ENCODE results near the gene MAN1A1.

The MAN1A1 gene

GRCh38 chr6:119255492-119255891, 94.1 kb downstream of the MAN1A1 start:
- no peak overlapping the region for H3K4me3 Mint-ChIP-seq
- H3K27ac Mint-ChIP-seq: no peak overlapping the region
- DNase-seq (ENCODE audit: low spot score): no peak

DNA sequence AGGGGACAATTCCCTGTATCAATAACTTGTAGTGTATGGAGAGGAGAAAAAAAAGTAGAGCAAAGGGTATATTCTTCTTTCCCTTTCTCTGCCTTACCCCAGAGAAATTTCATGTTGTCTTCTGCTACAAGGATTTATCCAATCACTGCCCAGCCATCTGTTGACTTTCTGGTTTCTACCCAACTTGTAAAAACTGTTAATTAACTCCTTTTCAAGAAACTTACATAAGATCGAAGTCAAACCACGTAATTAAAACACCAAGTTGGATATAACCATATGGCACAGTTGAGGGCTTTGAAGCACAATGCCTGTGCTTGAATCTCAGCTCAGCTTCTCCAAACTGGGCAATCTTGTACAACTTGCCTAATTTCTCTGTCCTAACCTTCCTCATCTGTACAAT, 99.5 kb downstream of the MAN1A1 start:
- no peak overlapping the region for H3K27ac Mint-ChIP-seq
- no peaks in the 10 kb centered on the region for H3K9me3 Mint-ChIP-seq
- H3K4me1 Mint-ChIP-seq (ENCODE audit: low read depth): peaks cover 4% of the 10 kb centered on the region
- no peaks in the 10 kb centered on the region for H3K27me3 Mint-ChIP-seq (ENCODE audit: low read depth)
- no peak for DNase-seq (ENCODE audit: low spot score)
- no peak overlapping the region for H3K4me3 Mint-ChIP-seq
- peaks cover 35% of the 10 kb centered on the region for H3K36me3 Mint-ChIP-seq (ENCODE audit: low read depth)

More at GRCh38 chr6:119255492-119255891, 94.1 kb downstream of the MAN1A1 start:
- peaks cover 30% of the 10 kb centered on the region for H3K36me3 Mint-ChIP-seq (ENCODE audit: low read depth)
- H3K9me3 Mint-ChIP-seq: no peaks in the 10 kb centered on the region
- peaks cover 21% of the 10 kb centered on the region for H3K4me1 Mint-ChIP-seq (ENCODE audit: low read depth)
- H3K27me3 Mint-ChIP-seq (ENCODE audit: low read depth): no peaks in the 10 kb centered on the region

DNA sequence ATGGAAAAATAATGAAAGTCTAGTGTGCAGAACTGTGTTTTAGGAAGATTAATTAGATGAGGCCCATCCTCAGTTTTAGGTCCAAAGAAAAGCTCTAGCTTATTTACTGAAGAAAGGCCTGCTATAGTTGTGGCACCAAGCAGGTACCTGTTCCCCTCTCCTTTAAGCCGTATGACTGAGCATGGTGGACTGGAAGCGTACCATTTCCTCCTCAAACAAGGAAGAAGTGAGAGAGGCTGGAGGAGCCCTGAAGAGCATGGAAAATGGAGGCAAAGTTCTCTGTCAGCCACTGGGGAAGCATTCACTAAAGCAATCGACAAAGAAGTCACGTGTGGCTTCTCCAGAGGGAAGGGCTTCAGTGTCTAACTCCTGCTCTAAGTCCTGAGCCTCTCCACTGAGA, 100.2 kb downstream of the MAN1A1 start:
- Mint-ChIP-seq H3K27me3 (ENCODE audit: low read depth) (no peaks in the 10 kb centered on the region), H3K4me3 (no peak overlapping the region), H3K9me3 (no peaks in the 10 kb centered on the region), H3K27ac (no peak overlapping the region), H3K36me3 (ENCODE audit: low read depth) (peaks cover 34% of the 10 kb centered on the region), H3K4me1 (ENCODE audit: low read depth) (peaks cover 3% of the 10 kb centered on the region)
- no peak for DNase-seq (ENCODE audit: low spot score)

DNA sequence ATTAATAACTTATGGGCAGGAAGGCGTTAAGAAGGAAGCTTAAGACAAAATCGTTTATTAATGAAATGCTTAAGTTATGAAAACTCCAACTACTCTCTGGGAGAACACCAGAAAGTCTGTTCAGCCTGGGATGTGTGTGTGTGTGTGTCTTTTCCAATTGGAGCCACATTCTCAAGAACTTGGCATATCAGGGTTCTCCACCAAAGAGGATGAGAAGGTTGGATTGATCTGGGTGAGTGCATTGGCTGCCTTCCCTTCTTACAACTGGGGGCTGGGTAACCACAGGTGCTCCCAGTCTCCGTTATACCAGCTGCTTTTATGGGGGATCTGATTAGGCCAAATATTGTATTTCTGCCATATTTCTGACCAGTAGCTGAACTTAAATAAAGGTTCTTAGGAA, 102.1 kb downstream of the MAN1A1 start:
- peaks cover 3% of the 10 kb centered on the region for H3K4me1 Mint-ChIP-seq (ENCODE audit: low read depth)
- no peak overlapping the region for H3K4me3 Mint-ChIP-seq
- H3K27me3 Mint-ChIP-seq (ENCODE audit: low read depth): no peaks in the 10 kb centered on the region
- H3K27ac Mint-ChIP-seq: no peak overlapping the region
- H3K9me3 Mint-ChIP-seq: no peaks in the 10 kb centered on the region
- H3K36me3 Mint-ChIP-seq (ENCODE audit: low read depth): peaks cover 25% of the 10 kb centered on the region
- no peak for DNase-seq (ENCODE audit: low spot score)

DNA sequence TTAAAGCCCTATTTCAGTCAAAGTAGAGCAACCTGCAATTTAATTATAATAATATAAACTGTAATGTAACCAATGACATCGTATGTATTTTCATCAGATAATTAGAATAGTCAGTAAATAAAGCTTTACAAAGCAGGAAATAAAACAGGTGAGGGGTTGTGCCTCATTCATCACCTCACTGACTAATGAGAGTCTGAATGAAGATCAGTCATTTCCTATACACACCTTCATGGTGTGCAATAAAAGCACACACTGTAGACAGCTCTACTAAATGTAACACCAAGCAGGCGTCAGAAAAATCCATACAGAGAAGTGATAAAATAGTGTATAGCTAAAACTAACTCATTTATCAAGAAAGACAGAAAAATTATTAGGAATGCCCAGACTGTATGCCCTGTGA, 105.9 kb downstream of the MAN1A1 start:
- H3K9me3 Mint-ChIP-seq: no peaks in the 10 kb centered on the region
- H3K4me1 Mint-ChIP-seq (ENCODE audit: low read depth): peaks cover 3% of the 10 kb centered on the region
- no peaks in the 10 kb centered on the region for H3K27me3 Mint-ChIP-seq (ENCODE audit: low read depth)
- no peak for DNase-seq (ENCODE audit: low spot score)
- H3K27ac Mint-ChIP-seq: no peak overlapping the region
- H3K36me3 Mint-ChIP-seq (ENCODE audit: low read depth): peaks cover 12% of the 10 kb centered on the region
- no peak overlapping the region for H3K4me3 Mint-ChIP-seq

- no peak for DNase-seq (ENCODE audit: low spot score)
- no peak overlapping the region for H3K4me3 Mint-ChIP-seq
- peaks cover 12% of the 10 kb centered on the region for H3K36me3 Mint-ChIP-seq (ENCODE audit: low read depth)
- no peaks in the 10 kb centered on the region for H3K9me3 Mint-ChIP-seq
- no peaks in the 10 kb centered on the region for H3K27me3 Mint-ChIP-seq (ENCODE audit: low read depth)
- H3K4me1 Mint-ChIP-seq (ENCODE audit: low read depth): peaks cover 3% of the 10 kb centered on the region
- H3K27ac Mint-ChIP-seq: no peak overlapping the region
Measured at GRCh38 chr6:119243037-119243436, 106.5 kb downstream of the MAN1A1 start.

- Mint-ChIP-seq H3K27me3 (ENCODE audit: low read depth) (no peaks in the 10 kb centered on the region), H3K4me3 (no peak overlapping the region), H3K27ac (no peak overlapping the region), H3K4me1 (ENCODE audit: low read depth) (peaks cover 3% of the 10 kb centered on the region), H3K9me3 (peaks cover 4% of the 10 kb centered on the region), H3K36me3 (ENCODE audit: low read depth) (peaks cover 12% of the 10 kb centered on the region)
- DNase-seq (ENCODE audit: low spot score): no peak
Measured at GRCh38 chr6:119241540-119242309, 107.8 kb downstream of the MAN1A1 start.

GRCh38 chr6:119241111-119241465, 108.5 kb downstream of the MAN1A1 start:
- peaks cover 16% of the 10 kb centered on the region for H3K36me3 Mint-ChIP-seq (ENCODE audit: low read depth)
- peaks cover 3% of the 10 kb centered on the region for H3K4me1 Mint-ChIP-seq (ENCODE audit: low read depth)
- no peaks in the 10 kb centered on the region for H3K27me3 Mint-ChIP-seq (ENCODE audit: low read depth)
- DNase-seq (ENCODE audit: low spot score): no peak
- H3K9me3 Mint-ChIP-seq: peaks cover 5% of the 10 kb centered on the region
- no peak overlapping the region for H3K27ac Mint-ChIP-seq
- no peak overlapping the region for H3K4me3 Mint-ChIP-seq

GRCh38 chr6:119240257-119241110, 109.1 kb downstream of the MAN1A1 start:
- H3K4me3 Mint-ChIP-seq: no peak overlapping the region
- DNase-seq (ENCODE audit: low spot score): no peak
- peaks cover 5% of the 10 kb centered on the region for H3K9me3 Mint-ChIP-seq
- H3K36me3 Mint-ChIP-seq (ENCODE audit: low read depth): peaks cover 17% of the 10 kb centered on the region
- H3K4me1 Mint-ChIP-seq (ENCODE audit: low read depth): peaks cover 3% of the 10 kb centered on the region
- no peaks in the 10 kb centered on the region for H3K27me3 Mint-ChIP-seq (ENCODE audit: low read depth)
- H3K27ac Mint-ChIP-seq: no peak overlapping the region

DNA sequence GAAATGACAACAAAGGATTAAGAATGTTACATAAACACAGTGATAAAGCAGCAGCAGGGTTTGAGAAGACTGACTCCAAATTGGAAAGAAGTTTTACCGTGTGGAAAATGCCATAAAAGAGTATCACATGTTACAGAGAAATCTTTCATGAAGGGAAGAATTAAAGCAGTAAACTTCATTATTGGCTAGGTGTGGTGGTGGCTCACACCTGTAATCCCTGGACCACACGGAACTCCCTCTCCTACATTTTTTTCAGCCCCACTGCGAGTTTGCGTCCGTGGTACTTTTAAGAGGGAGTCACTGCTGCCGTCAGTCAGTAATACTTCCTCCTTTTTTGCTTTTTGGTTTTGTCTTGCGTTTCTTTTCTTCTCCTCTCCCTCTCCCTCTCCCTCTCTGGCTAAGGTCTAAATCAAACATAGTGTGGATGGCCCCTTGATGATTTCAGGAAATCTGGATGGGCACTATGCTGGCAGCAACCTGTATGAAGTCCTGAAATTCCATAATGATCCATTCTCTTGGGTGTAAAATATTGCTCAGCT, 112.3 kb downstream of the MAN1A1 start:
- Mint-ChIP-seq H3K9me3 (peaks cover 5% of the 10 kb centered on the region), H3K36me3 (ENCODE audit: low read depth) (peaks cover 21% of the 10 kb centered on the region), H3K27me3 (ENCODE audit: low read depth) (no peaks in the 10 kb centered on the region), H3K4me3 (no peak overlapping the region), H3K27ac (no peak overlapping the region), H3K4me1 (ENCODE audit: low read depth) (peaks cover 3% of the 10 kb centered on the region)
- no peak for DNase-seq (ENCODE audit: low spot score)

- Mint-ChIP-seq H3K27ac (no peak overlapping the region), H3K4me3 (no peak overlapping the region), H3K36me3 (ENCODE audit: low read depth) (peaks cover 24% of the 10 kb centered on the region), H3K4me1 (ENCODE audit: low read depth) (peaks cover 3% of the 10 kb centered on the region), H3K27me3 (ENCODE audit: low read depth) (no peaks in the 10 kb centered on the region), H3K9me3 (peaks cover 5% of the 10 kb centered on the region)
- no peak for DNase-seq (ENCODE audit: low spot score)
Measured at GRCh38 chr6:119234941-119235340, 114.6 kb downstream of the MAN1A1 start.

GRCh38 chr6:119234457-119234856, 115.1 kb downstream of the MAN1A1 start:
- H3K27me3 Mint-ChIP-seq (ENCODE audit: low read depth): no peaks in the 10 kb centered on the region
- H3K36me3 Mint-ChIP-seq (ENCODE audit: low read depth): peaks cover 28% of the 10 kb centered on the region
- peaks cover 3% of the 10 kb centered on the region for H3K4me1 Mint-ChIP-seq (ENCODE audit: low read depth)
- H3K27ac Mint-ChIP-seq: no peak overlapping the region
- no peak overlapping the region for H3K4me3 Mint-ChIP-seq
- peaks cover 5% of the 10 kb centered on the region for H3K9me3 Mint-ChIP-seq
- DNase-seq (ENCODE audit: low spot score): no peak

DNA sequence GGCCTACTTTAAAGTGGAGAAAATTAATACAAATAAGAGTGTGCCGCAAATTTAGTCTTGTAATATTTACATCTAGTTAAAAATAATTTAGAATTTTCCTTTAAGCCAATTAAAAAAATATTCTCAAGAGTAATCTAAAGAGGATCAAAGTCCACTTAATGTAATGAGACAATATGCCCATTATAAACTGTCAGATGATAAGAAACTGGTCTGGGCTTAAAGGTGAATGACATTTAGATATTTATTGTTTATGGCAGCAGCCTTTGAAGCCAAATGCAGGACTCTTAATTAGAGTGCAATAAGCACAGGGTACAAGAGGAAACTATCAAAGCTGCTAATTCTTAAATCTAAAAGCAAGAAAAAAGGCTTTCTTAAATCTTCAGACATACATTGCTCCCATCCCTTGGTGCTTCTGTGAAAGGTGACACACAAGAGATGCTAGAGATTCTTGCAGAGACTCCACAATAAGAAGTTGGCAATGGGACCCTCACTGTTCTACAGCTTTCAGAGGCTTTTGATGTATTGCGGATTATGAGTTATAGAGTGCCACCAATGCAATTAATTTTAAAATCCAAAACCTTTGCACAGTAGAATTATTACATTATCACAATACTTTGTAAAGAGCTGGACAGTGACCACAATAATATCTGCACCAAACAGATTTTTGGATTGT, 116.1 kb downstream of the MAN1A1 start:
- DNase-seq (ENCODE audit: low spot score): no peak
- Mint-ChIP-seq H3K27me3 (ENCODE audit: low read depth) (no peaks in the 10 kb centered on the region), H3K4me3 (no peak overlapping the region), H3K9me3 (peaks cover 5% of the 10 kb centered on the region), H3K27ac (no peak overlapping the region), H3K36me3 (ENCODE audit: low read depth) (peaks cover 28% of the 10 kb centered on the region), H3K4me1 (ENCODE audit: low read depth) (peaks cover 3% of the 10 kb centered on the region)

DNA sequence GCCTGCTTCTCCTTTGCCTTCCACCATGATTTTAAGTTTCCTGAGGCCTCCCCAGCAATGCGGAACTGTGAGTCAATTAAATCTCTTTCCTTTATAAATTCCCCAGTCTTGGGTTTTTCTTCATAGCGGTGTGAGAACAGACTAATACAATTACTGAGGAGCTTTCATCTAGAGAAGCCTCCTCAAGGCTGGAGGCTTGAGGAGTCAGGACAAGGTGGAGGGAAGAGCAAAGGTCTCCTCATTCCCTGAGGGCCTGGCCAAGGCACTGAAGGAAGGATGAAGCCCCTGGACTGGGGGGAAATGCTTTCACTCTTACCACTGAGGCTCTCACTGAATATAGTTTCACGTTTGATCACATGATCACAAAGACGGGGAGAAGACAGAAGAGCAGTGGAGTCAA, 118.2 kb downstream of the MAN1A1 start:
- no peak for DNase-seq (ENCODE audit: low spot score)
- H3K4me1 Mint-ChIP-seq (ENCODE audit: low read depth): peaks cover 3% of the 10 kb centered on the region
- H3K4me3 Mint-ChIP-seq: no peak overlapping the region
- no peak overlapping the region for H3K27ac Mint-ChIP-seq
- H3K27me3 Mint-ChIP-seq (ENCODE audit: low read depth): no peaks in the 10 kb centered on the region
- no peaks in the 10 kb centered on the region for H3K9me3 Mint-ChIP-seq
- peaks cover 19% of the 10 kb centered on the region for H3K36me3 Mint-ChIP-seq (ENCODE audit: low read depth)

Data from T-helper 2 cell treated with Interferon-gamma antibody and Interleukin-4, amounts not matched to agents 5 μg/mL and 100 μg/mL, for 36 hours (primary cell).